ENCODE results near the gene CLASP2.
"Not testable (repeated sequence)": the region's sequence is repeated elsewhere in the genome, so short reads cannot be mapped to it uniquely, and the experiment has no call there.

Gene CLASP2

DNA sequence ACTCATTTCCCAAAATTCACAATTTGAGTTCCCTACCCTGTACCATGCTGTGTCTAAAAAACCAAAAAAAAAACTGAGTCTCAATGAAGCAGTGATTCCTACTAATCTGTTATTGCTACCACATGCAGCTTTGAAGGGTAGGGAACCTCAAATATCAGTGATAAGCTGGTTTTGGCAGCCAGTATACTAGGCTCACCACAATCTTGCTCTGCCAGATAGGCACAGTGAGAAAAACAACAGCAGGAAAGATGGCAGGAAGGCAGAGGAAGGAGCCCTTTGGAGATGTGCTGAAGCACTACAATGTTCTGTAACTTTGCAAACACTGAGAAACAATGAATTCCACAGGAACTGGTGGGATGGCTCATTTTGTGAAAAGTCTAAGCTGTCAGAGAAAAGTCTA is 180.9 kb downstream of the CLASP2 start:
- no peak for DNase-seq

- DNase-seq: no peak
Observed at GRCh38 chr3:33526787-33527186, 191.3 kb downstream of the CLASP2 start.

DNA sequence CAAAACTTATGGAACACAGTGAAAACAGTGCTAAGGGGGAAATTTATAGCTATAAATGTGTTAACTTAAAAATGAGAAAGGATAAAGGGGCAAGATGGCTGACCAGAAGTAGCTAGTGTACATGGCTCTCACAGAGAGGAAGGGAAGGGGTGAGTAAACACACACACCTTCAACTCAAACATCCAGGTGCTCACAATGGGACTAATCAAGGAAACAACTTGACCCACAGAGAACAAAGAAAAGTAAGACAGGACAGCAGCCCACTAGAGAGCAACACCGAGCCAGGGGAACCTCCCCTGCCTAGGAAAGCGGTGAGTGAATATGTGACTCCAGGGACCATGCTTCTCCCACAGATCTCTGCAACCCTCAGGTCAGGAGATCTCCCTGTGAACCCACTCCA is 192.8 kb downstream of the CLASP2 start:
- no peak for DNase-seq

DNA sequence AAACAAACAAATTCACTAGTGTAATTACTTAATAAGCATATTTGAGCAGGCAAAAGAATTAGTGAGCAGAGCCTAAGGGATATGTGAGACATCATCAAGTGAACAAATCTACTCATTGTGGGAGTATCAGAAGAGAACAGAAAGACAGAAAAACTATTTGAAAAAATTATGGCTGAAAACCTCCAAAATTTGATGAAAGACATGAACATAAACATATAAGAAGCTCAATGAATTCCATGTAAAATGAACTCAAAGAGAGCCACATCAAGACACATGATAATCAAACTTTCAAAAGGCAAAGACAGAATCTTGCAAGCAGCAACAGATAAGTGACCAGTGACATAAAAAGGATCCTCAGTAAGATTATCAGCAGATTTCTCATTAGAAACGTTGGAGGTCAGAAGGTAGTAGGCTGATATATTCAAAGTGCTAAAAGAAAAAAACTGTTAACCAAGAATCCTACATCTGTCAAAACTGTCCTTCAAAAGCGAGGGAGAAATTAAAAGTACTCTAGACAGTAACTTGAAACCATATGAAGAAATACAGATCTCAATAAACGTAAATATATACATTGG is 194.9 kb downstream of the CLASP2 start:
- DNase-seq: no peak

DNA sequence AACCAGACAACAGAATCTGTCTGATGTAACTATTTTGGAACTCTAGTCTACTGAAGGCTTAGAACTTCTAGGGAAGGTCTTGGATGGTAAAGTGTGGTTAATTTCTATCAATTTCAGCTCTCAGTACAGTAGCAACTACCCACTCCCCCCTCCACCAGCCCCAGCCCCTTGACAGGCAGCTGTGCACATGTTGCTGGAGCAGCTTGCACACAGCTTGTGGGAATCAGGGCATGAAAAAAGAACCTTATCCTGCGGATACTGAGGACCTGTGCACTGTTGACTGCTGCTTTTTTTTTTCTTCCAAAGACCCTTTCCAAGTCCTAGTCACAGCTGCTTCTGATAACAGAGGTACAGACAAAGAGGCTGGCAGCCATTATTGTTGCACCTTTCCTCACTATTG is 196.3 kb downstream of the CLASP2 start:
- no peak for DNase-seq

DNA sequence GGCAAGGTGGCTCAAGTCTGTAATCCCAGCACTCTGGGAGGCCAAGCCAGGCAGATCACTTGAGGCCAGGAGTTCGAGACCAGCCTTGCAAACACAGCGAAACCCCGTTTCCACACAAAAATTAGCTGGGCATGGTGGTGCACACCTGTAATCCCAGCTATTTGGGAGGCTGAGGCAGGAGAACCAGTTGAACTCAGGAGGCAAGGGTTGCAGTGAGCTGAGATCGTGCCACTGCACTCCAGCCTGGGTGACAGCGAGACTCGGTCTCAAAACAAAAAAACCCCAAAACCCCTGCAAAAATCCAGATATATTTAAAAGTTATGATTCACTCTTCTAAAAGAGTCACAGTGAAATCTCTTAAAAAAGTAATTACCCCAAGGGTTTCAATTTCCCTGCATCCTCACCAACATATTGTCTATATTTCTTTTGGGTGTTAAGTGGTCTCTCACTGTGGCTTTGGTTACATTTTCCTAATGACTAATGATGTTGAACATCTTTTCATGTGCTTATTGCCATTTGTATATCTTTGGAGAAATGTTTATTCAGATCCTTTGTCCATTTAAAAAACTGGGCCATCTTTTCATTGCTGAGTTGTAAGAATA is 204.7 kb downstream of the CLASP2 start:
- DNase-seq: no peak

DNA sequence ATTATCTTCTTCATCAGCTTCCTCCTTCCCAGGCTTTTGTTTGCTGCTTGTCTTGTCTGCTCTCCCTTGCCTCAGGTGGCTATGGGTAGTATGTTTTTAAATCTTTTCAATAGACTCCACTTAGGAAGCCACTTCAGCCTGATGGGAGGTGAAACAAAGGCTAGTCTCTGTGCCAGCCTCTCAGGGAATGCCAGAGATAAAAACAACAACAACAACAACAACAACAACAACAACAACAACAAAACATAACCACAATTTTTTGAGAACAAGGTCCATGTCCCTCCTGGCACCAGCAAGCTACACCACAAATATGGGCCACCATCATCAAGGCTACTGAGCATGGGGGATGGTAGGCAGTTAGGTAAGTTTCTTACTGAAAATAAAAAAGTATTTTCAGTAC is 213.0 kb downstream of the CLASP2 start:
- DNase-seq: no peak

GRCh38 chr3:33496449-33496848 is 221.6 kb downstream of the CLASP2 start:
- no peak for DNase-seq

GRCh38 chr3:33491721-33492120 is 226.3 kb downstream of the CLASP2 start:
- DNase-seq: no peak

DNA sequence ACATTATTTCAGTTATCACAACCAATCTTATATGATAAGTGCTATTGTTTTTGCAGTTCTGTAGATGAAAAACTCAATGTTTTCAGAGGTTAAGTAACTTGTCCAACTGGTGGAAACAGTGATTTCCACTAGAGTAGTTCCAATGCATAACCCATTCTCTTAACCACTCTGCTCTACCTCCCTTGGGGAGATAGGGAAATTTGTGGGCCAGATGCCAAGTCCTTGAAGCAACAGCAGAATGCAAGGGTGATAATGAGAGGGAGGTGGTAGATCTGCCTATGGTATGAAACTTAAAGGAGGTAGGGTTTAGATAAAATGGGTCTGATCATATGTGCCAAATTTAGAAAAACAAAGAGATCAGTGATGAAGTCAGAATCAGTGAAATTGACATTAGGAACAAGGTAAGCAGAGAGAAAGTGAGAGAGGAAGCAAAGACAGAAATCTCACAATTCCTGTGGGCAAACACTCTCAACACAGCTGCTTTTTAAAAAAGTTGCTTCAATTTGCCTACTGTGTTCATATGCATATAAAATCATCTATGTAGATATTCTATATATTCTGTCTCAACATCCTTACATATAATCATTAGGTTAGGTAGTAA is 227.3 kb downstream of the CLASP2 start:
- no peak for DNase-seq

- DNase-seq: no peak
Observed at GRCh38 chr3:33488683-33489082, 229.4 kb downstream of the CLASP2 start.

GRCh38 chr3:33488246-33488645 is 229.8 kb downstream of the CLASP2 start:
- no peak for DNase-seq

GRCh38 chr3:33482111-33482521 is 235.9 kb downstream of the CLASP2 start:
- DNase-seq: peak; percentile 57

DNA sequence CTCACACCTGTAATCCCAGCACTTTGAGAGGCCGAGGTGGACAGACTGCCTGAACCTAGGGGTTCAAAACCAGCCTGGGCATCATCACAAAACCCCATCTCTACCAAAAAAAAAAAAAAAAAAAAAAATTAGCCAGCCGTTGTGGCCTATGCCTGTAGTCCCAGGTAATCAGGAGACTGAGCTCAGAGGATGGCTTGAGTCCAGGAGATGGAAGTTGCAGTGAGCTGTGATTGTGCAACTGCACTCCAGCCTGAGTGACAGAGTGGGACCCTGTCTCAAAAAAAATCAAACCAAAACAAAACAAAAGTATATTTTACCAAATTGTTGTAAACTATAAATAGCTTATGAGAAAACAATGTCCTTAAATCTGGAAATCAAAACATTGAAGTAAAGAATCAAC is 243.2 kb downstream of the CLASP2 start:
- DNase-seq: no peak

- no peak for DNase-seq
Observed at GRCh38 chr3:33473813-33474212, 244.2 kb downstream of the CLASP2 start.

GRCh38 chr3:33467786-33468185 is 250.3 kb downstream of the CLASP2 start:
- DNase-seq: no peak

DNA sequence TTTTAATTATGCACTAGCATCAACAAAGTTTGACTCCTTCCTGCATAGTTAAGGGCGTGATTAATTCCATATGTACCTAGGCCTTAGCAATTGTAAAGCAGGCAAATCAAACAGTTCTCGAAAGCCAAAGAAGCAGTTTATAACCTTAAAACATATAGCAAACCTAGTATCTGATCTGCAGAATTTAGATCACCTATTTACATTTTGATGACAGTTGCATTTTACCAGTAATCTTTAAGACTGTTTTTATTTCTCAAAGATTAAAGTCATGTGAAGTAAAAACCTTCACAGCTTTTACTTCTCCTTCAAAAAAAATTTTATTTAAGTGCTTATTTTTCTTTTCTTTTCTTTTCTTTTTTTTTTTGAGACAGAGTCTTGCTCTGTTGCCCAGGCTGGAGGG is 257.0 kb downstream of the CLASP2 start:
- DNase-seq: no peak

GRCh38 chr3:33459577-33459976 is 258.5 kb downstream of the CLASP2 start:
- DNase-seq: not testable (repeated sequence)

- no peak for DNase-seq
Observed at GRCh38 chr3:33458446-33458845, 259.6 kb downstream of the CLASP2 start.

- DNase-seq: no peak
Observed at GRCh38 chr3:33456756-33457155, 261.3 kb downstream of the CLASP2 start.

- DNase-seq: no peak
Observed at GRCh38 chr3:33453331-33453761, 264.7 kb downstream of the CLASP2 start.

- DNase-seq: not testable (repeated sequence)
Observed at GRCh38 chr3:33451994-33452393, 266.1 kb downstream of the CLASP2 start.

DNA sequence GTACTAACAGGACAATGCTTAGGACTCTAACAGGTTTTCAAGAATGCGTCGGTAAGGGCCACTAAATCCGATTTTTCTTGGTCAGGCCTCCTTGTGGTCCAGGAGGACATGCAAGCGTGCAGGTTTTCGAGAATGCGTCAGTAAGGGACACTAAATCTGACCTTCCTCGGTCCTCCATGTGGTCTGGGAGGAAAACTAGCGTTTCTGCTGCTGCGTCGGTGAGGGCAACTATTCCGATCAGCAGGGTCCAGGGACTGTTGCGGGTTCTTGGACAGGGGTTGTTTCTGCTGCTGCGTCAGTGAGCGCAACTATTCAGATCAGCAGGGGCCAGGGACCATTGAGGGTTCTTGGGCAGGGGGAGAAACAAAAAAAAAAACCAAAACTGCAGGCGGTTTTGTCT is 270.1 kb downstream of the CLASP2 start:
- DNase-seq: no peak

DNA sequence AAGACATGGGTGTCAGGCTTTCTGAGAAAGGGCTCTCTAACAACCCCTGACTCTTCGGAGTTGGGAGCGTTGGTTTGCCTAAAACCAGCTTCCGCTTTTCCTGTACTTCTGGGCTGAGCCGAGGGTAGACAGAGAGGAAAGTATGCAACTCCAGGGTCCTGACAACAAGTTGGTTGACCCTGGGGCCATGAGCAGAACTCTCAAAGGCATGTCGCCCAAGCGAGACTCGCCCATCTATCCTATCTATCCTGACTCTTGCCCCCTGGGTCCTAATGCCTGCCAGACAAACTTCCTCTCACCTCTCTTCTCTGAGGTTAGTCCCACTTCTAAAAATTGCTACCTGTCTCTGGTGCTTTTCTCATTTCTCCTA is 270.8 kb downstream of the CLASP2 start:
- not testable (repeated sequence) for DNase-seq
